Endodermal cell (in vitro differentiated cells): ENCODE results near the gene PCSK6. TPM values are rescaled to one million over a fixed set of nuclear protein-coding genes. Genes with fewer than 3 reads are reported as not detected.
A peak's percentile ranks its signal among the peaks of the same experiment; 100 is the strongest.

ENCODE experiments used
- DNase-seq: peaks from one replicate; pipeline ENCODE4 v3.0.0-alpha.2; 2017
- H3K27ac ChIP-seq: 2 replicates; pipeline ENCODE4 v1.5.1; 2013; ENCODE audit warnings: mild to moderate bottlenecking, low read depth, low read length, moderate library complexity
- H3K27me3 ChIP-seq: 2 replicates; pipeline ENCODE4 v1.6.1; 2013; ENCODE audit warnings: mild to moderate bottlenecking, low read length, moderate library complexity; ENCODE audit not compliant: insufficient read depth, control insufficient read depth, poor library complexity, severe bottlenecking
- H3K36me3 ChIP-seq: 2 replicates; pipeline ENCODE4 v1.7.0; 2013; ENCODE audit warnings: mild to moderate bottlenecking, low read length, moderate library complexity; ENCODE audit not compliant: control insufficient read depth, insufficient read depth
- H3K4me1 ChIP-seq: one replicate; pipeline ENCODE4 v1.7.0; 2013; ENCODE audit warnings: low read length; ENCODE audit not compliant: control insufficient read depth, insufficient read depth
- H3K4me3 ChIP-seq: 2 replicates; pipeline ENCODE4 v1.5.1; 2013; ENCODE audit warnings: mild to moderate bottlenecking, low read length, moderate library complexity
- H3K9ac ChIP-seq: 2 replicates; pipeline ENCODE4 v1.6.1; 2013; ENCODE audit warnings: mild to moderate bottlenecking, low read length, moderate library complexity; ENCODE audit not compliant: poor library complexity, severe bottlenecking; ENCODE audit errors: extremely low read depth
- H3K9me3 ChIP-seq: 2 replicates; pipeline ENCODE4 v1.6.1; 2013; ENCODE audit warnings: mild to moderate bottlenecking, low read length, moderate library complexity; ENCODE audit not compliant: control insufficient read depth
- H3K27ac Mint-ChIP-seq: 2 replicates; pipeline ENCODE4 v1.8.0; 2020; ENCODE audit warnings: mixed read lengths
- H3K27me3 Mint-ChIP-seq: 2 replicates; pipeline ENCODE4 v1.8.0; 2021; ENCODE audit warnings: mild to moderate bottlenecking, mixed read lengths; ENCODE audit not compliant: insufficient read depth
- H3K36me3 Mint-ChIP-seq: 2 replicates; pipeline ENCODE4 v1.8.0; 2020; ENCODE audit warnings: low read depth, mixed read lengths
- H3K4me1 Mint-ChIP-seq: 2 replicates; pipeline ENCODE4 v1.8.0; 2020; ENCODE audit warnings: mixed read lengths
- H3K4me3 Mint-ChIP-seq: 2 replicates; pipeline ENCODE4 v1.8.0; 2020; ENCODE audit warnings: mild to moderate bottlenecking, moderate library complexity, mixed read lengths
- H3K9me3 Mint-ChIP-seq: 2 replicates; pipeline ENCODE4 v1.8.0; 2020; ENCODE audit warnings: mild to moderate bottlenecking, mixed read lengths
- CTCF ChIP-seq: fragments of 200-600 bp; sonication (generic); conservative IDR thresholded peaks from 2 replicates; pipeline ENCODE4 v1.5.0; 2021; ENCODE audit warnings: antibody characterized with exemption, mild to moderate bottlenecking
- WGBS, 2 experiments: methylation state at CpG; one replicate each; pipeline versions ENCODE4 v1.1.5 to v1.1.7; 2013; ENCODE audit warnings: missing lambda C conversion rate in 2 of 2, mixed read lengths in 1 of 2; ENCODE audit not compliant: insufficient coverage in 1 of 2, insufficient read length in 1 of 2; 5-methylcytosine and 5-hydroxymethylcytosine counted together
- total RNA-seq, 2 donors: library from RNA; stranded (reverse); fragmentation: NEBNext Ultra II Directional in 1 of 2; extraction: Animal tissue kit (Norgen Biotek cat#: 25700) in 1 of 2; gene quantifications; 2 replicates in 1 of 2; 3 replicates in 1 of 2; pipeline ENCODE4 v1.2.1, GENCODE V29; 2021

The PCSK6 gene
- total RNA-seq, 2 donors from 2014 or later: 6.6 to 9.8 TPM

- H3K4me3 ChIP-seq: no peak overlapping the region
- peak; percentile 33 for DNase-seq
- H3K27me3 ChIP-seq: peaks cover 4% of the 10 kb centered on the region
- H3K36me3 ChIP-seq: no peaks in the 10 kb centered on the region
- peaks cover 14% of the 10 kb centered on the region for H3K27me3 Mint-ChIP-seq
- H3K4me3 Mint-ChIP-seq: no peak overlapping the region
- no peak for TF ChIP-seq CTCF
- no peak overlapping the region for H3K27ac ChIP-seq
- peaks cover 5% of the 10 kb centered on the region for H3K4me1 ChIP-seq
- H3K9me3 ChIP-seq: no peaks in the 10 kb centered on the region
- H3K9me3 Mint-ChIP-seq: no peaks in the 10 kb centered on the region
- H3K27ac Mint-ChIP-seq: no peak overlapping the region
- no peak overlapping the region for H3K9ac ChIP-seq
- no peaks in the 10 kb centered on the region for H3K36me3 Mint-ChIP-seq
- H3K4me1 Mint-ChIP-seq: peaks cover 9% of the 10 kb centered on the region
- 93 to 94% methylated on average over 10 to 17 of the region's 17 CpGs for WGBS, 2 experiments
Observed at GRCh38 chr15:101481917-101482525, 7.5 kb downstream of the PCSK6 start.

DNA sequence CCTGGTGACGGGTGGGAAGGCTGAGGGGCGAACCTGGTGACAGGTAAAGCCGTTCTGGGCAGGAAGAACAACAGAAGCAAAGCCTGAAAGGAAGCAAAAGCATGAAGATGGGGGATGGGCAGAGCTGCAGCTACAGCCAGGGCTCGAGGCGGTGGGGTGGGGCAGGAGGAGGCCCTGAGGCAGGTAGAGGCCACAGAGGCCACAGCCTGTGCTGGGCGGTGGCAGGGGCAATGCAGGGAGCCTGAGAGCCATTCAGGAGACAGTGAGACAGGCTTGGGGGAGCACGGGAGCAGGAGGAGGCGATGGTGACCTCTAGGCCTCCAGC lies 8.2 kb downstream of the PCSK6 start:
- no peak overlapping the region for H3K9ac ChIP-seq
- no peak overlapping the region for H3K4me3 Mint-ChIP-seq

DNA sequence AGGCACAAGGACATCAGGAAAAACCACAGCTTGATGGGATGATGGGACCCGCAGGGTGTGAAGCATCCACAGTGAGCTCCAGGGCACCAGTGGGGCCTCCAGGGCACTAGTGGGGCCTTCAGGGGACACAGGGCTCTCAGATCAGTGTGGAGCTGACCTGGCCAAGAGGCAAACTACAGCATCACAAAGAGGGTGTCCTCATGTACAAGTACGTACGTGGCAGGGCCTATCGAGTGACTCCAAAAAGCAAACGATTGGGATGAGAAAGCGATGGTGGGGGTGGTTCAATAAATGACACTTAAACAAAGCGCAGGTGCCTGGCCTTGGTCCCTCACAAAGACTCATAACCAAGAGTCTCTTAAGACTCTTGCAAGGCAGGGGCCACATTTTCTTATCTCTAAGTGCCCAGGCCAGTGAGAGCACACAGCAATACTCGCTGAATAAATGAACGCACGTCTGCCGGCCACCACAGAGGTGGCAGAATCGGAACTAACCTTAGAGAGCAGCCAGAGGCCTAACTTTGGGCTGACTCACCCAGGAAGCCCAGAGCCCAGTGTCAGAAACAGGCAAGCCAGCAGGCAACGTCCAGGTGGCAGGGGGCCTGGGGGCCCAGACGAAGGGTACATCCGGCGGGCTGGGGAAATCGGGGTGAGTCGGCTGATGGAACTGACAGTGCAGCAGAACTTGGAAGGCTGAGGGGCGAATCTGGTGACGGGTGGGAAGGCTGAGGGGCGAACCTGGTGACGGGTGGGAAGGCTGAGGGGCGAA lies 8.7 kb downstream of the PCSK6 start:
- Histone ChIP-seq H3K36me3 (no peaks in the 10 kb centered on the region), H3K9ac (no peak overlapping the region), H3K4me3 (no peak overlapping the region), H3K27me3 (no peaks in the 10 kb centered on the region), H3K4me1 (peaks cover 5% of the 10 kb centered on the region), H3K27ac (no peak overlapping the region), H3K9me3 (no peaks in the 10 kb centered on the region)
- H3K4me1 Mint-ChIP-seq: peaks cover 9% of the 10 kb centered on the region
- H3K27ac Mint-ChIP-seq: no peak overlapping the region
- H3K9me3 Mint-ChIP-seq: no peaks in the 10 kb centered on the region
- H3K4me3 Mint-ChIP-seq: no peak overlapping the region
- H3K36me3 Mint-ChIP-seq: no peaks in the 10 kb centered on the region
- no peak for TF ChIP-seq CTCF
- DNase-seq: peak; percentile 35
- H3K27me3 Mint-ChIP-seq: peaks cover 5% of the 10 kb centered on the region
- 88 to 96% methylated on average over 19 to 23 of the region's 23 CpGs for WGBS, 2 experiments

More for the DNA sequence above, 8.2 kb downstream of the PCSK6 start:
- Histone ChIP-seq H3K36me3 (no peaks in the 10 kb centered on the region), H3K27ac (no peak overlapping the region), H3K4me3 (no peak overlapping the region), H3K4me1 (peaks cover 5% of the 10 kb centered on the region), H3K27me3 (no peaks in the 10 kb centered on the region), H3K9me3 (no peaks in the 10 kb centered on the region)
- Mint-ChIP-seq H3K36me3 (no peaks in the 10 kb centered on the region), H3K9me3 (no peaks in the 10 kb centered on the region), H3K27ac (no peak overlapping the region), H3K27me3 (peaks cover 7% of the 10 kb centered on the region), H3K4me1 (peaks cover 9% of the 10 kb centered on the region)
- peak; percentile 45 for DNase-seq
- 86 to 95% methylated on average over 8 of the region's 8 CpGs for WGBS, 2 experiments
- no peak for TF ChIP-seq CTCF
